ENCODE results near the gene RBM17.

DNA sequence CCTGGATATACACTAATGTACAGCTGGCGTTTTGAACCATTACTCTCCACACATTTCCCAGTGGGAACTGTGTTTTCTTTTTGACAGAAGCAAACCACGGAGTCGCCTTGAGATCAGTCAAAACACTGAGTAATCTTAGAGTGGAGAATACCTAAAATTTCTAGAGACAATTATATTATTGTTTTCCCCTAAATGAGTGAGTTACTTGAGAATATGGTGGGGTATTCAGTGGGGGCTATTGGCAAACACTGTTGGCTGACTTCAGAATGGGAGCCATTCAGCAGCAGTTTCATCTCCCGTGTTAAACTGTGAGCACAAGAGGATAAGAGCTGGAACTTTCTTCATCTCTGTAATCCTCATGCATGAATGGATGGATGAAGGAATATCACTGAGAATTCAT, 32.9 kb upstream of the RBM17 start:
- TF ChIP-seq, protein P1, sequence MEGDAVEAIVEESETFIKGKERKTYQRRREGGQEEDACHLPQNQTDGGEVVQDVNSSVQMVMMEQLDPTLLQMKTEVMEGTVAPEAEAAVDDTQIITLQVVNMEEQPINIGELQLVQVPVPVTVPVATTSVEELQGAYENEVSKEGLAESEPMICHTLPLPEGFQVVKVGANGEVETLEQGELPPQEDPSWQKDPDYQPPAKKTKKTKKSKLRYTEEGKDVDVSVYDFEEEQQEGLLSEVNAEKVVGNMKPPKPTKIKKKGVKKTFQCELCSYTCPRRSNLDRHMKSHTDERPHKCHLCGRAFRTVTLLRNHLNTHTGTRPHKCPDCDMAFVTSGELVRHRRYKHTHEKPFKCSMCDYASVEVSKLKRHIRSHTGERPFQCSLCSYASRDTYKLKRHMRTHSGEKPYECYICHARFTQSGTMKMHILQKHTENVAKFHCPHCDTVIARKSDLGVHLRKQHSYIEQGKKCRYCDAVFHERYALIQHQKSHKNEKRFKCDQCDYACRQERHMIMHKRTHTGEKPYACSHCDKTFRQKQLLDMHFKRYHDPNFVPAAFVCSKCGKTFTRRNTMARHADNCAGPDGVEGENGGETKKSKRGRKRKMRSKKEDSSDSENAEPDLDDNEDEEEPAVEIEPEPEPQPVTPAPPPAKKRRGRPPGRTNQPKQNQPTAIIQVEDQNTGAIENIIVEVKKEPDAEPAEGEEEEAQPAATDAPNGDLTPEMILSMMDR (IDR thresholded peaks at IDR 0.05; ENCODE audit: low read length) = no peak
- no peak for TF ChIP-seq EZH2 (IDR thresholded peaks at IDR 0.05; ENCODE audit: borderline replicate concordance, low read length)

Measured in OCI-LY1 (cell line).